ENCODE results near the gene SIGLEC10. TPM values are rescaled to one million over a fixed set of nuclear protein-coding genes. Genes with fewer than 3 reads are reported as not detected.

Gene SIGLEC10
- total RNA-seq, 1 experiment from 2014 or later, result not detected

GRCh38 chr19:51389143-51389542, 28.3 kb downstream of the SIGLEC10 start:
- intact Hi-C loops (cut with micrococcal nuclease; ENCODE audit: unreplicated experiment), result no loop called here
- ATAC-seq (no peak), DNase-seq (ENCODE audit: low read depth, low spot score) (no peak)
- POLR2A ChIA-PET, result no interaction called here
- Histone ChIP-seq H3K27ac (ENCODE audit: low read length) (no peak overlapping the region), H3K9me3 (ENCODE audit: control insufficient read depth, insufficient read depth, low read depth, low read length) (no peaks in the 10 kb centered on the region), H3K27me3 (ENCODE audit: control insufficient read depth, insufficient read depth, low read length) (no peaks in the 10 kb centered on the region), H3K4me3 (ENCODE audit: low read depth in 2 of 2, low read length in 2 of 2) (no peak overlapping the region), H3K36me3 (ENCODE audit: control insufficient read depth, insufficient read depth, low read length) (no peaks in the 10 kb centered on the region), H3K4me1 (ENCODE audit: control insufficient read depth, insufficient read depth, low read length) (peaks cover 3% of the 10 kb centered on the region)
- in situ Hi-C loops (cut with HindIII; ENCODE audit: low pct_unique_long_range_greater_than_20kb, low sequenced_read_pairs), result no loop called here
- BruUV-seq (replicated peaks), result no TSS peak
- CTCF ChIA-PET, result no interaction called here
- TF ChIP-seq TCF7L2 (IDR thresholded peaks at IDR 0.05; ENCODE audit: low read depth, low read length) (no peak), POLR2AphosphoS5 (IDR thresholded peaks at IDR 0.05; ENCODE audit: low read depth, low read length) (no peak), SIN3A (IDR thresholded peaks at IDR 0.05; ENCODE audit: borderline replicate concordance, insufficient read depth, low read depth, low read length) (no peak)
- TF ChIP-seq, protein P1, sequence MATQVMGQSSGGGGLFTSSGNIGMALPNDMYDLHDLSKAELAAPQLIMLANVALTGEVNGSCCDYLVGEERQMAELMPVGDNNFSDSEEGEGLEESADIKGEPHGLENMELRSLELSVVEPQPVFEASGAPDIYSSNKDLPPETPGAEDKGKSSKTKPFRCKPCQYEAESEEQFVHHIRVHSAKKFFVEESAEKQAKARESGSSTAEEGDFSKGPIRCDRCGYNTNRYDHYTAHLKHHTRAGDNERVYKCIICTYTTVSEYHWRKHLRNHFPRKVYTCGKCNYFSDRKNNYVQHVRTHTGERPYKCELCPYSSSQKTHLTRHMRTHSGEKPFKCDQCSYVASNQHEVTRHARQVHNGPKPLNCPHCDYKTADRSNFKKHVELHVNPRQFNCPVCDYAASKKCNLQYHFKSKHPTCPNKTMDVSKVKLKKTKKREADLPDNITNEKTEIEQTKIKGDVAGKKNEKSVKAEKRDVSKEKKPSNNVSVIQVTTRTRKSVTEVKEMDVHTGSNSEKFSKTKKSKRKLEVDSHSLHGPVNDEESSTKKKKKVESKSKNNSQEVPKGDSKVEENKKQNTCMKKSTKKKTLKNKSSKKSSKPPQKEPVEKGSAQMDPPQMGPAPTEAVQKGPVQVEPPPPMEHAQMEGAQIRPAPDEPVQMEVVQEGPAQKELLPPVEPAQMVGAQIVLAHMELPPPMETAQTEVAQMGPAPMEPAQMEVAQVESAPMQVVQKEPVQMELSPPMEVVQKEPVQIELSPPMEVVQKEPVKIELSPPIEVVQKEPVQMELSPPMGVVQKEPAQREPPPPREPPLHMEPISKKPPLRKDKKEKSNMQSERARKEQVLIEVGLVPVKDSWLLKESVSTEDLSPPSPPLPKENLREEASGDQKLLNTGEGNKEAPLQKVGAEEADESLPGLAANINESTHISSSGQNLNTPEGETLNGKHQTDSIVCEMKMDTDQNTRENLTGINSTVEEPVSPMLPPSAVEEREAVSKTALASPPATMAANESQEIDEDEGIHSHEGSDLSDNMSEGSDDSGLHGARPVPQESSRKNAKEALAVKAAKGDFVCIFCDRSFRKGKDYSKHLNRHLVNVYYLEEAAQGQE (IDR thresholded peaks at IDR 0.05; ENCODE audit: insufficient read depth in 1 of 2, low read depth in 2 of 2, low read length in 1 of 2), result no peak
- TF ChIP-seq, protein P2, sequence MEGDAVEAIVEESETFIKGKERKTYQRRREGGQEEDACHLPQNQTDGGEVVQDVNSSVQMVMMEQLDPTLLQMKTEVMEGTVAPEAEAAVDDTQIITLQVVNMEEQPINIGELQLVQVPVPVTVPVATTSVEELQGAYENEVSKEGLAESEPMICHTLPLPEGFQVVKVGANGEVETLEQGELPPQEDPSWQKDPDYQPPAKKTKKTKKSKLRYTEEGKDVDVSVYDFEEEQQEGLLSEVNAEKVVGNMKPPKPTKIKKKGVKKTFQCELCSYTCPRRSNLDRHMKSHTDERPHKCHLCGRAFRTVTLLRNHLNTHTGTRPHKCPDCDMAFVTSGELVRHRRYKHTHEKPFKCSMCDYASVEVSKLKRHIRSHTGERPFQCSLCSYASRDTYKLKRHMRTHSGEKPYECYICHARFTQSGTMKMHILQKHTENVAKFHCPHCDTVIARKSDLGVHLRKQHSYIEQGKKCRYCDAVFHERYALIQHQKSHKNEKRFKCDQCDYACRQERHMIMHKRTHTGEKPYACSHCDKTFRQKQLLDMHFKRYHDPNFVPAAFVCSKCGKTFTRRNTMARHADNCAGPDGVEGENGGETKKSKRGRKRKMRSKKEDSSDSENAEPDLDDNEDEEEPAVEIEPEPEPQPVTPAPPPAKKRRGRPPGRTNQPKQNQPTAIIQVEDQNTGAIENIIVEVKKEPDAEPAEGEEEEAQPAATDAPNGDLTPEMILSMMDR (IDR thresholded peaks at IDR 0.05), result no peak

DNA sequence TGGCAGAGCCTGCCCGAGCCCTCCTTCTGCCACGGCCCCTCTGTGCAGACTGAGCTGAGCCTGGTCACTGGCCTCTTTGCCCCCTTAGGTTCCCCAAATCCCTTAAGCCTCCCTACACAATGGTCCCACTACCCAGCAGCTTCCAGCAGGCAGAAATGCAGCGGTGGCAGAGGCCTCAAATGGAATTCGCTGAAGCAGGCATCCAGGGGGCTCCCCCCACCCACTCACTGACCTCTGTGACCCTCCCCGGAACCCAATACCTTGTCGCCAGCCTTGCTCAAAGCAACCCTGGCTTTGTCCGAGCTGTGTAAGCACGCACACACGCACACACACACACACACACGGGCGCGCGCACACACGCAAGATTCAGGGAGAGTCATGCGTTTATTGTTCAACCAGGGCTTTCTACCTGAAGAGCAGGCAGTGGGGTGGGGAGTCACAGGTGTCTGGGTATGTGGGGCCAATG, 29.5 kb downstream of the SIGLEC10 start, which contains the start of gene LIM2:
TSS of gene LIM2 (minus strand) at position 51 of the 466 bp plus-strand sequence. CDS start 531 bp downstream, outside the sequence.
- Histone ChIP-seq H3K27ac (ENCODE audit: low read length) (no peak within 1 kb of the TSS), H3K27me3 (ENCODE audit: control insufficient read depth, insufficient read depth, low read length) (no peaks in the 10 kb centered on the region), H3K36me3 (ENCODE audit: control insufficient read depth, insufficient read depth, low read length) (no peaks in the 10 kb centered on the region), H3K4me3 (ENCODE audit: low read depth in 2 of 2, low read length in 2 of 2) (no peak within 1 kb of the TSS), H3K4me1 (ENCODE audit: control insufficient read depth, insufficient read depth, low read length) (no peaks in the 10 kb centered on the region), H3K9me3 (ENCODE audit: control insufficient read depth, insufficient read depth, low read depth, low read length) (no peaks in the 10 kb centered on the region)
- ChIA-PET POLR2A (no interaction called here), CTCF (interaction anchor here (0.5 kb wide), 1 partner anchor 49 kb away, joined by 7 read pairs; no protein-coding TSS in a partner anchor)
- ATAC-seq (no peak), DNase-seq (ENCODE audit: low read depth, low spot score) (no peak)
- BruUV-seq (replicated peaks), result no TSS peak
- in situ Hi-C loops (cut with HindIII; ENCODE audit: low pct_unique_long_range_greater_than_20kb, low sequenced_read_pairs) (no loop called here), intact Hi-C loops (cut with micrococcal nuclease; ENCODE audit: unreplicated experiment) (no loop called here)
- TF ChIP-seq, protein P1 (IDR thresholded peaks at IDR 0.05; ENCODE audit: insufficient read depth in 1 of 2, low read depth in 2 of 2, low read length in 1 of 2), result no peak
- no peak for TF ChIP-seq POLR2AphosphoS5 (IDR thresholded peaks at IDR 0.05; ENCODE audit: low read depth, low read length)
- no peak for TF ChIP-seq TCF7L2 (IDR thresholded peaks at IDR 0.05; ENCODE audit: low read depth, low read length)
- TF ChIP-seq, protein P2 (IDR thresholded peaks at IDR 0.05), result no peak
- TF ChIP-seq SIN3A (IDR thresholded peaks at IDR 0.05; ENCODE audit: borderline replicate concordance, insufficient read depth, low read depth, low read length), result no peak
